BLaER1 (cell line): Measurements from ENCODE around the gene MSX2.

ENCODE experiments used
- H3K27ac ChIP-seq: shearing (Covaris generic); formaldehyde crosslinking; 2 replicates; pipeline ENCODE4 v1.8.1; 2022
- H3K27me3 ChIP-seq: shearing (Covaris generic); formaldehyde crosslinking; 2 replicates; pipeline ENCODE4 v1.8.1; 2022
- H3K36me3 ChIP-seq: shearing (Covaris generic); formaldehyde crosslinking; 2 replicates; pipeline ENCODE4 v1.8.1; 2022
- H3K4me1 ChIP-seq: shearing (Covaris generic); formaldehyde crosslinking; 2 replicates; pipeline ENCODE4 v1.8.1; 2022
- H3K4me2 ChIP-seq: shearing (Covaris generic); formaldehyde crosslinking; 2 replicates; pipeline ENCODE4 v1.8.1; 2022
- H3K4me3 ChIP-seq: shearing (Covaris generic); formaldehyde crosslinking; 2 replicates; pipeline ENCODE4 v1.8.1; 2022
- H3K9ac ChIP-seq: shearing (Covaris generic); formaldehyde crosslinking; 2 replicates; pipeline ENCODE4 v1.8.1; 2022
- H3K9me3 ChIP-seq: shearing (Covaris generic); formaldehyde crosslinking; 2 replicates; pipeline ENCODE4 v1.8.1; 2022
- H4K20me1 ChIP-seq: shearing (Covaris generic); formaldehyde crosslinking; 2 replicates; pipeline ENCODE4 v1.8.1; 2022
- Cebpa-rat ChIP-seq: shearing (Covaris generic); IDR thresholded peaks from 2 replicates; pipeline ENCODE4 v1.8.1; 2022

The MSX2 gene

DNA sequence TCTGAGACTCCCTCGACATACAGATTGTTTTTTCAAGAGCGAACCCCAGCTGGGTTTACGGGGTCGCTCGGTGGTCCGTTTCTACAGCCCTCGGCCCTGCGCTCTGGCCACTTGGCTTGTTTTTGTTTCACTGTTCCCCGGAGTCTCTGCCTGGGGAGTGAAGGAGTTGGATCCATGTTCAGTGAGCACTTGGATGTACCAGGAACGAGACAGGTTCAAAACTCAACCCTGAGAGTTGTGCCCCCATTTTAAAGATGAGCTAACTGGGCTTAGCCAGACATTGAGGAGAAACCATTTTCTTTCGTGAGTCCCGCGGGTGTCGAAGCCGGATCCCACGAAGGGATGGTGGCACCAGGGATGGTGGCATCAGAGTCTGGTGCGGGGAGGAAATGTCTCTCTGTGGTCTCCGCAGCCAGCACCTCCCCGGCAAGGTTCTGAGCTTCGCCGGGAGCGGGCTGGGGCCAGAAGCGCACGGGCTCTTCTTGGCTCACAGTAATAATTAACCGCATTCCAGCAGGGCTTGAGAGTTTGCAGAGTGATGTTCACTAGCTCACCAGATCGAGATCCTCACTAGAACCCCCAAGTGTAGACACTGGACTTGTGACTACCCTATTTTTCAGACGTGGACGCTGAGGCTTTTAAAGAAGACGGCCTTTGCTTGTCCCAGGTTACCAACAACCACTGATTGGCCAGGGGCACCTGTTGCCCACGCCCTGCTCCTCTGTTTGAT is 1.0 kb downstream of the MSX2 start:
- Histone ChIP-seq H3K9ac (no peak overlapping the region), H3K4me3 (no peak overlapping the region), H3K9me3 (peaks cover 34% of the 10 kb centered on the region), H3K27ac (no peak overlapping the region), H3K27me3 (peaks cover 89% of the 10 kb centered on the region), H3K36me3 (no peaks in the 10 kb centered on the region), H3K4me1 (no peaks in the 10 kb centered on the region), H3K4me2 (no peak overlapping the region), H4K20me1 (no peaks in the 10 kb centered on the region; the same call in 1 of the 2 replicates)
- no peak for TF ChIP-seq Cebpa-rat

- no peaks in the 10 kb centered on the region; the same call in 1 of the 2 replicates for H4K20me1 ChIP-seq
- TF ChIP-seq Cebpa-rat: no peak
- no peaks in the 10 kb centered on the region for H3K4me1 ChIP-seq
- H3K27me3 ChIP-seq: peaks cover 89% of the 10 kb centered on the region
- H3K27ac ChIP-seq: no peak overlapping the region
- no peaks in the 10 kb centered on the region for H3K36me3 ChIP-seq
- no peak overlapping the region for H3K9ac ChIP-seq
- H3K9me3 ChIP-seq: peaks cover 34% of the 10 kb centered on the region
- H3K4me3 ChIP-seq: no peak overlapping the region
- no peak overlapping the region for H3K4me2 ChIP-seq
These were observed 1.7 kb downstream of the MSX2 start for GRCh38 chr5:174725991-174726601.

DNA sequence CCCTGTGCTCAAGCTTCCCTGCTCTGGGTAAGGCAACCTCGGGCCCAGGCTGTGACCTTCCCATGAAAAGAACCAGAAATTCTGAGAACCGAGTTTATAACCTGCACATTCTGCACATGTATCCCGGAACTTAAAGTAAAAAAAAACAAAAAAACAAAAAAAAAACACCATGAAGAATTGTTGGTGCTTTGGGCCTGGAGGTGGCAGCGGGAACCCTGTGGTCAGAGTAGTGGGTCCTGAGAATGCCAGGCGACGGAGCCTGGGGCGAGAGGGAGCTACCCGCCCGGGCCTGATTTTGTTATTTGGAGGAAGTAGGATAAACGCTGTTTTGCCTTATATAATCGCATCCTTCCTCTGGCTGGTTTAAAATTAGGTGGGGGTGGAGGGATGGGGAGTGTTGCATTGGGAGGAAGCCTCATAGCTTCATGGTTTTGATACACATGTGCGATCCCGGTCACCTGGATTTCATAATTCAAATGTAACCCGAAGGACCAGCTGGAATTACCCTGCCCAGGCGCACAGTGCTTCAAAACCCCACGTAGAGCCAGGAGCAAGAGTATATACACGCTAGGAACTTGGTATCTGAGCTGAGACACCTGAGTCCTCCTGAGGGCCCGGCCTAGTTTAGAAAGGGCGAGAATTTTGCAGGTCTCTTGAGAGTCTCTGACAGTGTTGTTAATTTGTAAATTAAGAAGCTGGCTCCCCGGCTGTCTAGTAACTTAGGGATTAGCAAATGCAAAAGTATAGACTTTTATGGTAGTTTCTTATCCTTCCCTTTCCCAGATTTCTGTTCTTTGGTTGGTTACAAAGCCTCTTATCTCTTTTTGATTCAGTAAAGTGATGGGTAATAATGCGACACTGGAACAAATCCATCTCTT is 2.8 kb downstream of the MSX2 start:
- Histone ChIP-seq H3K9me3 (peaks cover 35% of the 10 kb centered on the region), H3K4me2 (no peak overlapping the region), H3K4me3 (no peak overlapping the region), H3K27ac (no peak overlapping the region), H3K36me3 (no peaks in the 10 kb centered on the region), H3K4me1 (no peaks in the 10 kb centered on the region), H3K9ac (no peak overlapping the region), H3K27me3 (peaks cover 89% of the 10 kb centered on the region), H4K20me1 (no peaks in the 10 kb centered on the region; the same call in 1 of the 2 replicates)
- no peak for TF ChIP-seq Cebpa-rat

DNA sequence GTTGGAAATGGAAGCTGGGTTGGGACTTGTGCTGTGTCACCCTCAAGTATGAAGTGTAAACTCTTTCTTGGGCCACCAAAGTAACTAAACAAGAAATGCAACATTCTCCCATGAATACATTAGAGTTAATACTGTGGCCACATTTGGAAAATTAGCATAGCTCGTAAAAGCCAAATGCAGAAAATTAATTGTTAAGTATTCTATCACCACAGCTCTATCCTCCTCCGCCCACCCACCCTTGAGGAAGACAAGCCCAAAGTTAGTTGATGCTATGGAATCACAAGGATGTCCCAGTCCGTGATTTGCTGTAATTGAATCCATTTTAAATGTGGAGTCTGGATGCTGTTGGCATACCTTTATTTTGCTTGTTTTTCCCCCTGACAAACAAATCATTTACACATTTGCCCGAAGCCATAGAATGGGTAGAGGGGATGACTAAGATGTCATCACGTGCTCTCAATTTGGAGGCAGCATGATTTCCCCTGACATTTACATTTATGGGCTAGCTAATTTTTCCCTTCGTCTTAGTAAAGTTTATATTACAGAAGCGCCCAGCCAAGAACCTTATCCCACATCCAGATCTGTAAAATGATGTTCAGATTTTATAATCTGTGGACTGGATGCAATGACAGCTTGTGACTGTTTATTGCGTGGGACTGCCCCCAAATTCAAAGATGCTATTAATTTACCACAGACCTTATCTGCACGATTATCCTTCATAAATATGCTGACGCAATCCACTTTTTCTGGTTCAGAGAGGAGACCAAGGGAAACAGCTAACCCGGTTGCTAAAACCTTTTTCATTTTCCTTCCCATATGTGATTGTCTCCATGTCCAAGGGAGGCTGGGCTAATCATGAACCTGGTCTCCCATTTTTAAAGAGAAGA is 3.7 kb downstream of the MSX2 start:
- Histone ChIP-seq H3K4me3 (no peak overlapping the region), H3K9me3 (peaks cover 41% of the 10 kb centered on the region), H3K27me3 (peaks cover 89% of the 10 kb centered on the region), H4K20me1 (no peaks in the 10 kb centered on the region), H3K4me2 (no peak overlapping the region), H3K9ac (no peak overlapping the region), H3K27ac (no peak overlapping the region), H3K4me1 (no peaks in the 10 kb centered on the region), H3K36me3 (no peaks in the 10 kb centered on the region)
- TF ChIP-seq Cebpa-rat: no peak

DNA sequence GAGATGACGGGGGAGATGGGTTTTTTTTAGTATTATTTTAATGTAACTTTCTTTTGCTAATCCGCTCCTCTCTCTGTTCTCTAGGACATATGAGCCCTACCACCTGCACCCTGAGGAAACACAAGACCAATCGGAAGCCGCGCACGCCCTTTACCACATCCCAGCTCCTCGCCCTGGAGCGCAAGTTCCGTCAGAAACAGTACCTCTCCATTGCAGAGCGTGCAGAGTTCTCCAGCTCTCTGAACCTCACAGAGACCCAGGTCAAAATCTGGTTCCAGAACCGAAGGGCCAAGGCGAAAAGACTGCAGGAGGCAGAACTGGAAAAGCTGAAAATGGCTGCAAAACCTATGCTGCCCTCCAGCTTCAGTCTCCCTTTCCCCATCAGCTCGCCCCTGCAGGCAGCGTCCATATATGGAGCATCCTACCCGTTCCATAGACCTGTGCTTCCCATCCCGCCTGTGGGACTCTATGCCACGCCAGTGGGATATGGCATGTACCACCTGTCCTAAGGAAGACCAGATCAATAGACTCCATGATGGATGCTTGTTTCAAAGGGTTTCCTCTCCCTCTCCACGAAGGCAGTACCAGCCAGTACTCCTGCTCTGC is 4.8 kb downstream of the MSX2 start:
- peaks cover 89% of the 10 kb centered on the region for H3K27me3 ChIP-seq
- H3K4me1 ChIP-seq: no peaks in the 10 kb centered on the region
- TF ChIP-seq Cebpa-rat: no peak
- no peaks in the 10 kb centered on the region for H3K36me3 ChIP-seq
- H3K9ac ChIP-seq: no peak overlapping the region
- no peaks in the 10 kb centered on the region for H4K20me1 ChIP-seq
- H3K9me3 ChIP-seq: peaks cover 33% of the 10 kb centered on the region
- H3K27ac ChIP-seq: no peak overlapping the region
- no peak overlapping the region for H3K4me3 ChIP-seq
- no peak overlapping the region for H3K4me2 ChIP-seq

- Histone ChIP-seq H3K36me3 (no peaks in the 10 kb centered on the region), H3K4me1 (no peaks in the 10 kb centered on the region), H3K9ac (no peak overlapping the region), H4K20me1 (peaks cover 7% of the 10 kb centered on the region; the same call in 1 of the 2 replicates), H3K4me2 (no peak overlapping the region), H3K27ac (no peak overlapping the region), H3K9me3 (peaks cover 26% of the 10 kb centered on the region), H3K27me3 (peaks cover 86% of the 10 kb centered on the region), H3K4me3 (no peak overlapping the region)
- no peak for TF ChIP-seq Cebpa-rat
These were observed 7.0 kb downstream of the MSX2 start for GRCh38 chr5:174731214-174732035.

GRCh38 chr5:174732036-174733020 is 7.9 kb downstream of the MSX2 start:
- no peak overlapping the region for H3K9ac ChIP-seq
- TF ChIP-seq Cebpa-rat: no peak
- H4K20me1 ChIP-seq: peaks cover 7% of the 10 kb centered on the region; the same call in 1 of the 2 replicates
- H3K27me3 ChIP-seq: peaks cover 77% of the 10 kb centered on the region
- no peak overlapping the region for H3K4me3 ChIP-seq
- no peaks in the 10 kb centered on the region for H3K36me3 ChIP-seq
- H3K27ac ChIP-seq: no peak overlapping the region
- peaks cover 26% of the 10 kb centered on the region for H3K9me3 ChIP-seq
- H3K4me2 ChIP-seq: no peak overlapping the region
- H3K4me1 ChIP-seq: no peaks in the 10 kb centered on the region
